H1 (cell line): ENCODE data around the gene SPCS3. TPM values are rescaled to one million over a fixed set of nuclear protein-coding genes. Genes with fewer than 3 reads are reported as not detected.

Experiments
- CTCF ChIA-PET: fragments of 300-600 bp; sonication (Branson Sonifier 250); formaldehyde crosslinking; loops from one replicate; lab custom pipeline; 2021; ENCODE audit not compliant: partially characterized antibody; lab: Charles Lee
- POLR2A ChIA-PET: fragments of 300-600 bp; sonication (Branson Sonifier 250); formaldehyde crosslinking; loops from one replicate; lab custom pipeline; 2021; ENCODE audit warnings: inconsistent platforms; ENCODE audit not compliant: partially characterized antibody; lab: Charles Lee
- DNase-seq, 2 experiments: peaks; one replicate each; pipeline versions ENCODE4 v3.0.0 to v3.0.0-alpha.2; 2010 to 2022; ENCODE audit warnings: low spot score in 2 of 2, low read depth in 1 of 2, mixed read lengths in 1 of 2
- FAIRE-seq: peaks from 2 replicates; lab custom pipeline; 2011; peaks lifted over from hg19 to GRCh38; lab: Jason Lieb, UNC
- H2AFZ ChIP-seq: 2 replicates; pipeline ENCODE4 v1.8.1; 2012; ENCODE audit warnings: low read length, inconsistent platforms
- H2AK5ac ChIP-seq: 2 replicates; pipeline ENCODE4 v1.6.1; 2013; ENCODE audit warnings: low read depth, low read length
- H2BK120ac ChIP-seq: replicated peaks from 2 replicates; pipeline ENCODE3; 2013; ENCODE audit warnings: low read depth, low read length, inconsistent platforms
- H2BK12ac ChIP-seq: 2 replicates; pipeline ENCODE4 v1.6.1; 2013; ENCODE audit warnings: low read depth, low read length
- H2BK15ac ChIP-seq: 2 replicates; pipeline ENCODE4 v1.6.1; 2013; ENCODE audit warnings: low read length
- H2BK20ac ChIP-seq: 2 replicates; pipeline ENCODE4 v1.6.1; 2013; ENCODE audit warnings: low read length
- H2BK5ac ChIP-seq: 2 replicates; pipeline ENCODE4 v1.6.1; 2013; ENCODE audit warnings: low read depth, low read length
- H3K14ac ChIP-seq: 2 replicates; pipeline ENCODE4 v1.6.1; 2013; ENCODE audit warnings: inconsistent platforms; ENCODE audit not compliant: insufficient read length
- H3K18ac ChIP-seq: 2 replicates; pipeline ENCODE4 v1.6.1; 2013; ENCODE audit warnings: low read length; ENCODE audit errors: extremely low read depth
- H3K23ac ChIP-seq: 2 replicates; pipeline ENCODE4 v1.6.1; 2013; ENCODE audit warnings: inconsistent platforms; ENCODE audit not compliant: insufficient read length
- H3K23me2 ChIP-seq: 2 replicates; pipeline ENCODE4 v1.6.1; 2013; ENCODE audit warnings: low read depth, low read length
- H3K27ac ChIP-seq: 2 replicates; pipeline ENCODE4 v1.6.1; 2011; ENCODE audit warnings: low read depth, low read length, inconsistent platforms
- H3K27me3 ChIP-seq, 4 experiments: replicated peaks in 1 of 4; 1 replicate in 1 of 4; 2 replicates in 3 of 4; pipeline versions ENCODE4 v1.6.1 to v1.8.1; 2011 to 2013; ENCODE audit warnings: low read length in 3 of 4, mild to moderate bottlenecking in 3 of 4, inconsistent platforms in 2 of 4, mixed read lengths in 2 of 4, moderate library complexity in 1 of 4; ENCODE audit not compliant: control insufficient read depth in 3 of 4, insufficient read depth in 3 of 4; ENCODE audit errors: extremely low read depth in 1 of 4
- H3K36me3 ChIP-seq, 4 experiments: 2 replicates each; pipeline versions ENCODE4 v1.6.1 to v1.8.1; 2011 to 2013; ENCODE audit warnings: mild to moderate bottlenecking in 4 of 4, low read length in 3 of 4, moderate library complexity in 2 of 4, control low read depth in 1 of 4, inconsistent platforms in 1 of 4; ENCODE audit not compliant: insufficient read depth in 4 of 4, control insufficient read depth in 2 of 4
- H3K4ac ChIP-seq: replicated peaks from 2 replicates; pipeline ENCODE3; 2013; ENCODE audit warnings: low read length, low read depth, mixed read lengths, inconsistent platforms; ENCODE audit not compliant: insufficient read length
- H3K4me1 ChIP-seq, 4 experiments: replicated peaks in 1 of 4; 1 replicate in 1 of 4; 2 replicates in 3 of 4; pipeline versions ENCODE4 v1.6.1 to v1.8.1; 2011 to 2013; ENCODE audit warnings: low read length in 3 of 4, inconsistent platforms in 2 of 4, mixed read lengths in 1 of 4; ENCODE audit not compliant: insufficient read depth in 4 of 4, control insufficient read depth in 3 of 4
- H3K4me2 ChIP-seq, 2 experiments: 2 replicates each; pipeline versions ENCODE4 v1.6.1 to v1.8.1; 2011 to 2013; ENCODE audit warnings: low read depth in 2 of 2, low read length in 2 of 2, control low read depth in 1 of 2, inconsistent platforms in 1 of 2, mild to moderate bottlenecking in 1 of 2; ENCODE audit not compliant: insufficient read depth in 1 of 2
- H3K4me3 ChIP-seq, 4 experiments: fragments of 200-600, 300-600 bp in 1 of 4; sonication (generic), shearing (Covaris generic), sonication (Bioruptor Twin) in 1 of 4; 2 replicates each; pipeline versions ENCODE4 v1.5.1 to v1.8.1; 2011 to 2016; ENCODE audit warnings: low read length in 4 of 4, low read depth in 3 of 4, control low read depth in 2 of 4, inconsistent platforms in 2 of 4, mild to moderate bottlenecking in 2 of 4, mixed read lengths in 1 of 4, moderate library complexity in 1 of 4; ENCODE audit not compliant: insufficient read depth in 2 of 4; ENCODE audit errors: extremely low read depth in 1 of 4
- H3K56ac ChIP-seq: replicated peaks from 2 replicates; pipeline ENCODE3; 2013; ENCODE audit warnings: low read depth, mild to moderate bottlenecking, mixed read lengths, low read length, inconsistent platforms; ENCODE audit not compliant: insufficient read length
- H3K79me1 ChIP-seq: 2 replicates; pipeline ENCODE4 v1.6.1; 2013; ENCODE audit warnings: low read depth, low read length, control low read depth
- H3K79me2 ChIP-seq, 2 experiments: 2 replicates each; pipeline versions ENCODE4 v1.6.1 to v1.8.1; 2012 to 2013; ENCODE audit warnings: low read length in 2 of 2, mild to moderate bottlenecking in 2 of 2, inconsistent platforms in 1 of 2; ENCODE audit not compliant: insufficient read depth in 2 of 2, control insufficient read depth in 1 of 2
- H3K9ac ChIP-seq, 4 experiments: replicated peaks in 1 of 4; 1 replicate in 1 of 4; 2 replicates in 3 of 4; pipeline versions ENCODE4 v1.6.1 to v1.8.1; 2011 to 2013; ENCODE audit warnings: low read depth in 3 of 4, low read length in 3 of 4, control low read depth in 2 of 4, mild to moderate bottlenecking in 2 of 4, moderate library complexity in 2 of 4, inconsistent platforms in 1 of 4; ENCODE audit errors: extremely low read depth in 1 of 4
- H3K9me3 ChIP-seq, 2 experiments: 2 replicates each; pipeline versions ENCODE4 v1.6.1 to v1.8.1; 2012 to 2013; ENCODE audit warnings: mild to moderate bottlenecking in 2 of 2, moderate library complexity in 2 of 2, control low read depth in 1 of 2, inconsistent platforms in 1 of 2, low read depth in 1 of 2, low read length in 1 of 2, mixed read lengths in 1 of 2; ENCODE audit not compliant: insufficient read depth in 2 of 2
- H4K20me1 ChIP-seq, 2 experiments: replicated peaks in 1 of 2; 2 replicates each; pipeline versions ENCODE3 to v1.8.1; 2011 to 2013; ENCODE audit warnings: inconsistent platforms in 2 of 2, low read length in 2 of 2, mild to moderate bottlenecking in 1 of 2; ENCODE audit not compliant: insufficient read depth in 2 of 2, control insufficient read depth in 1 of 2
- H4K5ac ChIP-seq: 2 replicates; pipeline ENCODE4 v1.6.1; 2013; ENCODE audit warnings: low read length, low read depth, mixed read lengths, inconsistent platforms; ENCODE audit not compliant: insufficient read length
- H4K8ac ChIP-seq: 2 replicates; pipeline ENCODE4 v1.8.0; 2013; ENCODE audit warnings: mild to moderate bottlenecking, moderate library complexity, low read length, inconsistent platforms; ENCODE audit not compliant: insufficient read depth; ENCODE audit errors: extremely low read depth
- H4K91ac ChIP-seq: replicated peaks from 2 replicates; pipeline ENCODE3; 2013; ENCODE audit warnings: low read length, mixed read lengths, inconsistent platforms; ENCODE audit not compliant: insufficient read length
- CBX8 ChIP-seq: fragments of 300-800, 300-1000 bp; sonication (generic); IDR thresholded peaks from 2 replicates; pipeline ENCODE4 v1.7.1; 2016; ENCODE audit warnings: low read depth, low read length, borderline replicate concordance
- CREB1 ChIP-seq: IDR thresholded peaks from 2 replicates; pipeline ENCODE4 v1.6.1; 2012; ENCODE audit warnings: inconsistent platforms
- EP300 ChIP-seq, 2 experiments: IDR thresholded peaks; 1 replicate in 1 of 2; 2 replicates in 1 of 2; pipeline ENCODE4 v1.6.1; 2011 to 2012; ENCODE audit warnings: low read depth in 2 of 2, low read length in 2 of 2, mild to moderate bottlenecking in 2 of 2, borderline replicate concordance in 1 of 2, inconsistent platforms in 1 of 2, moderate library complexity in 1 of 2
- POLR2AphosphoS5 ChIP-seq: IDR thresholded peaks from 2 replicates; pipeline ENCODE4 v1.6.1; 2011; ENCODE audit warnings: low read depth, low read length
- WGBS, 2 experiments: shearing (Covaris generic) in 1 of 2; methylation state at CpG; one replicate each; pipeline versions ENCODE4 v1.1.6 to v1.1.7; 2013 to 2015; ENCODE audit warnings: low lambda C conversion rate in 2 of 2, mixed read lengths in 2 of 2, inconsistent platforms in 1 of 2, low coverage in 1 of 2, missing lambda C conversion rate in 1 of 2; ENCODE audit not compliant: insufficient replicate concordance in 2 of 2, insufficient coverage in 1 of 2, insufficient read length in 1 of 2; ENCODE audit errors: extremely low coverage in 1 of 2, missing lambda C conversion rate in 1 of 2; 5-methylcytosine and 5-hydroxymethylcytosine counted together
- polyA plus RNA-seq, 7 experiments: library from polyadenylated mRNA; depleted of rRNA in 3 of 7; stranded (reverse) in 5 of 7; unstranded in 2 of 7; fragments of >200 nt in 5 of 7; fragments of 200-250 nt in 2 of 7; gene quantifications; 1 replicate in 5 of 7; 2 replicates in 1 of 7; 4 replicates in 1 of 7; pipeline versions ENCODE4 v1.2.1 to v1.2.3, GENCODE V29; 2011 to 2013; ENCODE audit warnings: missing spikeins in 2 of 7, mixed read lengths in 2 of 7
- total RNA-seq: library from RNA; stranded (reverse); fragmentation: NEBNext Ultra II Directional; extraction: Animal tissue kit (Norgen Biotek cat#: 25700); gene quantifications from 2 replicates; pipeline ENCODE4 v1.2.1, GENCODE V29; 2021

Gene SPCS3
- total and polyA plus RNA-seq, 2 of the 8 experiments (the other 6 are each of a cell fraction or from before 2014, with no cell fraction given): 18.4 to 117 TPM

- ChIA-PET POLR2A (no interaction called here), CTCF (interaction anchor here (1.3 to 2.1 kb wide), 7 partner anchors 12 to 64 kb away, joined by 3 to 7 read pairs (median 4); no protein-coding TSS in a partner anchor)
- H4K20me1 ChIP-seq: no peaks in the 10 kb centered on the region
- H3K4me2 ChIP-seq: no peak overlapping the region
- no peak overlapping the region for H2BK120ac ChIP-seq
- no peak overlapping the region for H3K27ac ChIP-seq
- FAIRE-seq (no peak), DNase-seq (no peak)
- no peak overlapping the region for H3K4ac ChIP-seq
- H3K79me2 ChIP-seq: no peaks in the 10 kb centered on the region
- H2AFZ ChIP-seq: no peak overlapping the region
- 89% methylated on average over 1 of the region's 1 CpG; no CpG with 5 or more reads in 1 of the 2 experiments for WGBS, 2 experiments
- H3K9me3 ChIP-seq: no peaks in the 10 kb centered on the region
- H3K18ac ChIP-seq: no peak overlapping the region
- no peak overlapping the region for H3K23ac ChIP-seq
- H2BK5ac ChIP-seq: no peak overlapping the region
- H3K36me3 ChIP-seq: no peaks in the 10 kb centered on the region
- H4K91ac ChIP-seq: no peak overlapping the region
- no peaks in the 10 kb centered on the region for H3K79me1 ChIP-seq
- H3K56ac ChIP-seq: no peak overlapping the region
- no peak overlapping the region for H4K8ac ChIP-seq
- no peaks in the 10 kb centered on the region for H3K27me3 ChIP-seq
- no peak overlapping the region for H2BK12ac ChIP-seq
- no peak overlapping the region for H2BK20ac ChIP-seq
- H3K4me1 ChIP-seq: peaks cover 0 to 4% (median 0%) of the 10 kb centered on the region in 4 experiments; a peak in 1 of 7 replicates
- H3K4me3 ChIP-seq: no peak overlapping the region
- H2AK5ac ChIP-seq: no peak overlapping the region
- H2BK15ac ChIP-seq: no peak overlapping the region
- no peak overlapping the region for H3K9ac ChIP-seq
- H4K5ac ChIP-seq: no peak overlapping the region
- no peaks in the 10 kb centered on the region for H3K23me2 ChIP-seq
- no peak overlapping the region for H3K14ac ChIP-seq
- TF ChIP-seq EP300 (IDR thresholded peaks at IDR 0.05; ENCODE audit: borderline replicate concordance in 1 of 2, low read depth in 2 of 2, low read length in 2 of 2): no peak
- no peak for TF ChIP-seq CBX8
- no peak for TF ChIP-seq POLR2AphosphoS5
- no peak for TF ChIP-seq CREB1
Observed at GRCh38 chr4:176293660-176294059, 26.1 kb upstream of the SPCS3 start.
